GM12873 (cell line): ENCODE measurements around the gene TMEM259.

Experiments
- TF ChIP-seq, protein P1 (sequence below): IDR thresholded peaks from 2 replicates; pipeline ENCODE4 v1.5.1; 2012; ENCODE audit warnings: low read depth, mild to moderate bottlenecking, moderate library complexity, low read length, control low read depth; ENCODE audit not compliant: insufficient read depth; ENCODE audit errors: missing control alignments

Gene TMEM259

DNA sequence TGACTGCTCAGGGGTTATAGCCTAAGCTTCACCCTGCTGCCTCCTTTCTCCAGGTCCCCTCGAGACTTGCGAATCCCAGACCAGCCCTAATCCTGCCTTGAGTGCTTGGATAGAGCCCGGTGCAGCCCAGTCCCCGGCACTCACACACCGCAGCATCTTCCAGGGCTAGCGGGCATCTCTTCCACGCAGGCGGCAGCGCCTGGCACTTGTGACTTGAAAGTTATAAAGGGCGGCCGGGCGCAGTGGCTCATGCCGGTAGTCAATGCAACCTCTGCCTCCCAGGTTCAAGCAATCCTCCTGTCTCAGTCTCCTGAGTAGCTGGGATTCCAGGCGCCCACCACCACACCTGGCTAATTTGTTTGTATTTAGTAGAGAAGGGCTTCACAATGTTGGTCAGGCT is 34.8 kb downstream of the TMEM259 start:
- TF ChIP-seq, protein P1, sequence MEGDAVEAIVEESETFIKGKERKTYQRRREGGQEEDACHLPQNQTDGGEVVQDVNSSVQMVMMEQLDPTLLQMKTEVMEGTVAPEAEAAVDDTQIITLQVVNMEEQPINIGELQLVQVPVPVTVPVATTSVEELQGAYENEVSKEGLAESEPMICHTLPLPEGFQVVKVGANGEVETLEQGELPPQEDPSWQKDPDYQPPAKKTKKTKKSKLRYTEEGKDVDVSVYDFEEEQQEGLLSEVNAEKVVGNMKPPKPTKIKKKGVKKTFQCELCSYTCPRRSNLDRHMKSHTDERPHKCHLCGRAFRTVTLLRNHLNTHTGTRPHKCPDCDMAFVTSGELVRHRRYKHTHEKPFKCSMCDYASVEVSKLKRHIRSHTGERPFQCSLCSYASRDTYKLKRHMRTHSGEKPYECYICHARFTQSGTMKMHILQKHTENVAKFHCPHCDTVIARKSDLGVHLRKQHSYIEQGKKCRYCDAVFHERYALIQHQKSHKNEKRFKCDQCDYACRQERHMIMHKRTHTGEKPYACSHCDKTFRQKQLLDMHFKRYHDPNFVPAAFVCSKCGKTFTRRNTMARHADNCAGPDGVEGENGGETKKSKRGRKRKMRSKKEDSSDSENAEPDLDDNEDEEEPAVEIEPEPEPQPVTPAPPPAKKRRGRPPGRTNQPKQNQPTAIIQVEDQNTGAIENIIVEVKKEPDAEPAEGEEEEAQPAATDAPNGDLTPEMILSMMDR: no peak

GRCh38 chr19:984165-984967 is 36.6 kb downstream of the TMEM259 start, which contains the start of gene WDR18:
WDR18 (plus strand) TSS chr19:984345; CDS start chr19:984354, 9 bp downstream.
- TF ChIP-seq, protein P1: peak; percentile 15

GRCh38 chr19:982567-983170 is 38.3 kb downstream of the TMEM259 start:
- TF ChIP-seq, protein P1: peak; percentile 86

- TF ChIP-seq, protein P1: no peak
These were observed 40.6 kb downstream of the TMEM259 start for GRCh38 chr19:980133-980998.

DNA sequence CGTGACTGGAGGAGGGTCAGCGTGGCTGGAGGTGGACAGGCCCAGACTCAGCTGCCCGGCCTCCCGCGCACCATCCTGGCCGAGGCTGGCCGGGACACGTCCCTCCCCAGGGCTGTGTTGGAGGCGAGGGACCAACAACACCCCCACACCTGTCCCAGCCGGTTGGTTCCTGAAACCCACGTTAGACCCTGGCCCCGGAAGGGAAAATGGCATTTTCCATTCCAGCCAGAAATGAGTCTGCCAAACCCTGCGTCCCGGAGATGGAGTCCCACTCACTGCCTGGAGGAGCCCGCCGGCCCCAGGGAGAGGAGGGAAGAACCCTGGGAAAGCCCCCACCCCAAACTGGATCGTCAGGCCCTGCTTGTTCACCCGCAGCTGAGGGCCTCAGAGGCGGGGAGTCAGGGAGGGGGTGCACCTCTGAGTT is 41.6 kb downstream of the TMEM259 start:
- TF ChIP-seq, protein P1: no peak

- TF ChIP-seq, protein P1: no peak
These were observed 43.9 kb downstream of the TMEM259 start for GRCh38 chr19:977058-977464.

DNA sequence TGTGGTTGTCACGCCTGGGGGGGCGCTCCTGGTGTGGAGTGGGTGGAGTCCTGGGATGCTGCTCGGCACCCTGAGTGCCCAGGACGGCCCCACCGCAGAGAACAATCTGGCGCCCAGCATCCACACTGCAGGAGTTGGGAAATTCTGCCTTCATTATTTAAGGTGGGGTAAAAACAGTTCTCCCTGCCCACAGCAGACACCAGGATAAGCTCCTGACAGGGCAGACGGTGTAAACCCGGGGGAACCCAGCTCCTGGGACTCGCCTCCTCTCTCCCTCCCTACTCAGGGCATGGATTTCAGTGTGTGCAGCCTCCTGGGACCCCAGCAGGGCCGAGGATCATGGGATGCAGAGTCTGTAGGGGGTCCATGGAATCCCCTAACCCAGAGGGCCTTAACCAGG is 44.4 kb downstream of the TMEM259 start:
- TF ChIP-seq, protein P1: no peak
